ENCODE measurements around the gene BAIAP2L1.

The BAIAP2L1 gene

DNA sequence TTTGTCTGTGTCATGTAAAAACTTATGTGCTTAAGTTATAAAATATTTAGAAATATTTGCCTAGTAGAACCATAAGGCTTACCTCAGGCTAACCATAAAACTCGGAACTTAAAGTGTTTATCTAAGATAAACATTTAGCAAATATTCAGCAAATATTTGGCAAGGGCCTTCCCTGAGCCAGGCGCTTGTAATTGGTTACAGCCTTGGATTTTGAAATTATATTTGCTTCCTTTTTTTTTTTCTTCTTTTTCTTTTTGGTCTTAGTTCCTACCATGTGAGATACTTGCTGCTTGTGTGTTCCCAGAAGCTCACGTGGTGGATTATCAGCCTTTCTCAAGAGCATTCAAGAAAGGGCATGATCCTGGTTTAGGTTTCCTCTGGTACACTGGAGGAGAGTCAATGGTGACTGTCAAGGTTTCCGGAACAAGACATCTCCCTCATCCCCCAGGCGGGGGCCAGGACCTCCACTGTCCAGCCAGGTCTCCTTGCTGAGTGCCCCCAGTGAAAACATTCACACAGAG lies 124.6 kb downstream of the BAIAP2L1 start:
- no peak for DNase-seq (ENCODE audit: low read depth)

DNA sequence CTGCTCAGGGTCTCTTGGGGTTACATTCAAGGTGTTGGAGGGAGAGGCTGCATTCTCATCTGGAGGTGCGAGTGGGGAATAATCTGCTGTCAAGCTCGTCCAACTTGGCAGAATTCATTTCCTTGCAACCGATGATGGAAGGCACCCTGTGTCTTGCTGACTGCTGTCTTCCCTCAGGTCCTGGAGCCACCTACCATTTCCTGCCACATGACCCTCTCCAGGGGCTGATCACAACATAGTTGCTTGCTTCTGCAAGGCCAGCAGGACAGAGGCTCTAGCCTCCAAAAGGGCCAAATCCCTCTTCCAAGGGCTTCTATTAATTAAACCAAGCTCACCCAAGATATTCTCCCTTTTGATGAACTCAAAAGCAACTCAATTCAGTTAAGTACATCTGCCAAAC lies 133.6 kb downstream of the BAIAP2L1 start:
- no peak for DNase-seq (ENCODE audit: low read depth)

DNA sequence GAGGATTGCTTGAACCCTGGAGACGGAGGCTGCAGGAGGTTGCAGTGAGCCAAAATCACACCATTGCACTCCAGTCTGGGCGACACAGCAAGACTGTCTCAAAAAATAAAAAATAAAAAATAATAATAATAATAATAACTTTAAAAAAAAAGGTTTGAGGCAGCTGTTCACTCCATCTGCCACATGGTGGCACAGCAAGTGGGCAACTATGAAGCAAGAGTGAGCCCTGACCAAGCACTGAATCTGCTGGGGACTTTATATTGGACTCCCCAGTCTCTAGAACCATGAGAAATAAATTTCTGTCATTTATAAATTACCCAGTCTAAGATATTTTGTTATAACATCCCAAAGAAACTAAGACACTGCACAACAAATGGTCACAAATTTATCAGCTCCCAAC lies 134.1 kb downstream of the BAIAP2L1 start:
- DNase-seq (ENCODE audit: low read depth), result no peak

DNA sequence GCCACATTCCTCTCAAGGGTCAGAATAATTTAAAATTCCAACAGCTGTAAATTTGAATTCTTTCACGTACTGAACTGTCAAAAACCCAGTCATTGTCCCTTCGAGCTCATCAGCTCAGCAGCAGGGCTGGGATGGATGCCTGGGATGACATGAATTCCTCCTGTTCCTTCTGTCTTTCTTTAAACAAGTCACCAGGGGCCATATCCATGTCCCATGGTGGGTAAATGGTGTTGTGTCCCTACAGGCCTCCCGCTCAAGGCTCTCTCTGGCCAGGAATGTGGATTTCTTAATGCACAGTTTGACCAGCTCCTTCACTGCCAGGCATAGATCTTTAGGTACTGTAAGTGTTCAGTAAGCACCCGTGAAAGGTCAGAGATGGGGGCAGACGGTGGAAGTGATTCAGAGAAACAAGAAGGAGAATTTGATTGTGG lies 135.0 kb downstream of the BAIAP2L1 start:
- no peak for DNase-seq (ENCODE audit: low read depth)

DNA sequence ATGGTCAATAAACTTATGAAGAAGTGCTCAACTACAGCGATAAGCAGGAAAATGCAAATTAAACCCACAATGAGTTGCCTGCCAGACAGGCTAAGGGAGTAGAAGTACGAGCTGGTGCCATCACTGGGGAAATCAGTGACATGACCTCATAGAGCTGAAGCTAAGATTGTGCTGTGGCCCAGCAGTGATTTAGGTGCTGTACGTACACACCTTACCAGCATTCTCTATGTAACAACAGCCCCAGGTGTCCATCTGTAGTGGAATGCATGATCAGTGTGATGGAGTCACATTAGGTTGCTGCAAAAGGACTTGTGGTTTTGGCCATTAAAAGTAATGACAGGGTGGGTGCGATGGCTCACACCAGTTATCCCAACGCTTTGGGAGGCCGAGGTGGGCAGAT lies 143.2 kb downstream of the BAIAP2L1 start:
- no peak for DNase-seq (ENCODE audit: low read depth)

DNA sequence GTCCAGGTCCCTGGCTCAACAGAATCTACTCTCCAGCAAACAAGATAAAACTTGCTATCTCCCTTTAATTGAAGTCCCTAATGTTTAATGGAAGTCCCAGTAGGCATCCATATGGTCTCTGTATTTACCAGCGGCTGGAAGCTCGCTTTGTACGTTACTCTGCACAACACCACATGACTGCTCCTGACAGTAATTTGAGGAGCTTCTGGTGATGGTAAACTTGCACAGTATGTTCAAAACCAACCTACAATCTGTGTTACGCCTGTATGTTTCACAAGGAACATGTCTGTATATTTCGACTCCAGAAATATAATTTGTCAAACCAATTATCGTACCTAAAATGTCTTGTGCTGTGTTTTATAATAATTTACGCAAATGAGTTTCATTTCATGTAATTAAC lies 144.5 kb downstream of the BAIAP2L1 start:
- DNase-seq (ENCODE audit: low read depth), result no peak

DNA sequence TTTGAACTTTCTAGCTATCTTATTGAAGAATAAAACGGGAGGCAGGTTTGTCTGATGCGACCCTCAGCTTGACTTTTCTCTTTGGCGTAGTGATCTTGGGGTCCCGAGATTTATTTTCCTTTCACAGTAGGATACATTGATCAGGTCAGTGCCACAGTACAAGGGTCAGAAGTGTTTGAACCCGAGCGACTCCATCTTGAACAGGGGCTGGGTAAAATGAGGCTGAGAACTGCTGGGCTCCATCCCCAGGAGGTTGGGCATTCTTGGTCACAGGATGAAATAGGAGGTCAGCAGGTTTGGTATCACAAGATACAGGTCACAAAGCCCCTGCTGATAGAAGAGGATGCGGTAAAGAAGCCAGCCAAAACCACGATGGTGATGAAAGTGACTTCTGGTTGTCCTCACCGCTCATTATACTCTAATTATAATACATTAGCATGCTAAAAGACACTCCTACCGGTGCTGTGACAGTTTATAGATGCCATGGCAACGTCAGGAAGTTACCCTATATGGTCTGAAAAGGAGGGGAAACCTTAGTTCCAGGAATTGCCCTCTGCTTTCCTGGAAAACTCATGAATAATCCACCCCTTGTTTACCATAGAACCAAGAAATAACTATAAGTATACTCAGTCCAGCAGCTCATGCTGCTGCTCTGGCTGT lies 145.8 kb downstream of the BAIAP2L1 start:
- DNase-seq (ENCODE audit: low read depth), result no peak

DNA sequence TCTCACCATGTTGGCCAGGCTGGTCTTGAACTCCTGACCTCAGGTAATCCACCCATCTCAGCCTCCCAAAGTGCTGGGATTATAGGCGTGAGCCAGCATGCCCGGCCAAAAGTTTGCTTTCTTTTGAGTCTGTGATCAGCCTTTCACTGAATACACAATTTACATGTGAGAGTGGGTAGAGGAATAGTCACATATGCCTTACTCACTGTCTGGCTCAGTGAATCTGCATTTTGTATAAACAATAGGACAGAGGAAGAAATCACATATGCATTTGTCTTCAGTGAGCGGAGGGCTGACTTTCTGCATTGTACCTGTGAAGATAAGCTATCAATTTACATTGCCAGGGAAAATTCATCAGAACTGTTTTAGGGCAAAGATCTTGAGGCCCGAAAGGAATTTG lies 146.4 kb downstream of the BAIAP2L1 start:
- DNase-seq (ENCODE audit: low read depth), result no peak

DNA sequence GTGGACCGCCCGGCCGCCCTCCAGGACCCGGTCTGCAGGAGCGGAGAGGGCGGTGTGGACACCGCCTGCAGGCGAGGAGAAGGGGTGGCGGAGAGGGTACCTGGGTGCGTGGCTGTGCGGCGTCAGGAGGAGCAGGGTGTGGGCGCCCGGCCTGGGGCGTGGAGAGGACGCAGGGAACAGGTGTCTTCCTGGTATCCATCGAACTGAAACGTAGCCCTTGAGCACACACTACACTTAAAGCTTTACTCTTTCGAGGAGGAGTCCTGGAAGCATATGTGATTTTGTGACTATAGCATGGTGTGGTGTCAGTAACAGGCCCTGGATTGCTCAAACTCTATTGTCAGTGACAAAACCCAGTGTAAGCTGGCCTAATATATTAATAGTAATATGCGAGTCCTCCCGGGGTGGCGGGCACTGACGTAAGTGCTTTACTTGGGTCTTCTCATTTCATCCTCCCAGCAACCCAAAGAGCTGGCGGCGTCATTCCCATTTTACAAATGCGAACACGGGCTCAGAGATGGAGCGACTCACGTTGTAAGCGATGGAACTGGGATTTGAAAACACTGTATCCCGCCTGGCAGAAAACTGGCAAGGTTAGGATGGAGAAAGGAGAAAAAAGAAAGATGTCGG lies 148.3 kb downstream of the BAIAP2L1 start:
- no peak for DNase-seq (ENCODE audit: low read depth)

DNA sequence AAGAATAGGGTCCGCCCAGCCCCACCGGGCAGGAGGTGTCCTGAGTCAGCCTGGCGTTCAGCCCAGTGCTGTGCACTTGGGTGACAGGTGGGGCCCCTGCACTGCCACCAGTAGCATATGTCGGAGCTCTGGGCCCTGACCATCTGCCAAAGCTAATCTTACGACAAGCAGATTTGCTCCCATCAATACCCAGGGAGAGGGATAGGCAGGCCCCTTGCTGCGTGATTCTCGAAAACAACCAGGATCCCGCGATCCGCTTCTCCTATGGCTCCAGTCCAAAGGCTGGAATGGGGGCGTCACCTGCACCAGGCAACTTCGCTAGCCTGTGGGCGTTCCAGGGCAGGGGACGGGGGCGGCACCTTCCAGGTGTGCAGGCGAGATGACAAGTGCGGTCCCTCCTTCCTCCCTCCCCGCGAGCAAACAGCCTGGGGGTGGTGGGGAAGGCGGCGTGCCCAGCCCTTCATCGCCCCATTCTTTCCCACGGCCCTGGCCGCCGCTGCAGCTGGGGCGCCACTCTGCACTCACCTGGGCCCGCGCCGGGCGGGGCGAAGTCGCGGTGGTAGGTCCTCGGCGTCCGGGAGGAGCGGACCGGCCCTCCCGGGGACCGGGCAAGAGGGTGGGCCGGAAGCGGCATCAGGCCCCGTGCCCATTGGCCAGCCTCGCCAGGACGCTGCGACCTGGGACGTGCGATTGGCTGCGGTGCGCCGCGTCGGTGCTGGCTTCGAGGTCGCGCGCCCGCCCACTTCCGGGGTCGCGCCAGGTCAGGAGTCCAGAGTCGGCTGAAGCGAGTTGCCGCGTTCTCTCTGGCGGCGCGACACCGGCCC lies 149.1 kb downstream of the BAIAP2L1 start, which contains the start of gene TECPR1:
TECPR1 (minus strand) TSS at position 632 of the 824 bp plus-strand sequence. CDS start 6,086 bp downstream, outside the sequence.
- DNase-seq (ENCODE audit: low read depth), result peak; percentile 83

DNA sequence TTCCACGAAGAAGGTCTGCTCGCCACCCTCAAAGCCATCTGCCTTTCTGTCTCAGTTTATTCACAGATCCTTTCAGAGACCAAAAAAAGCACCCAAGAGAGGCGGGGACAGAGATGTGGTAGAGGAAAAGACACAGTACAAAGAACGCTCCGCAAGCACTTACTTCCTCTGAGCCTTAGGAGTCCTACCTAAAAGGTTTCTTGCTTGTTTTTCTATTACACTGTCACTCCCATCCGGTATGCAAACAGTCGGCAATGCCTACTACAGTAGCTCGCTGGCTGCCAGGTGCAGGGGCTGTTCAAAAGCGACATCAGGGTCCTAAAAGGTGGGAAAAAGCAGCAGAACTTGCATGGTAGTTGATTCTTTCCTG lies 149.7 kb downstream of the BAIAP2L1 start:
- peak; percentile 25 for DNase-seq (ENCODE audit: low read depth)

DNA sequence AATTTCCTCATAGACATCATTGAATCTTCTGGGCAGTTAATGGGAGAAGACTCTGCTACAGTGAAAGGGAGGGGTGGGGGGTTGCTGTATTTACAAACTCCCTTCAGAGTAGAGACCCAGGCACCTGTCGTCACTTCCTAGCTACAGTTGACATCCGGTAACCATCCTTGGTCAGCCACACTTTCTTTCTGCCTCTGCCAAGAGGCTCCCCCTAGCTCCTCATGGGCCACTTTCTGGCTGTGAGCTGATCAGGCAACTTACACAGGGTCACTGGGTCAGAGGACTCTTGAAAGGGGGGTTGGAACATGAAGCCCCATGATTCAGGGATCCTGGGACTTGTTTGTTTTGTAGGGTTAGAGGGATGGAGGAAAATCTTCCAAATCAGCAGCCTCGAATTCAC lies 150.1 kb downstream of the BAIAP2L1 start:
- peak; percentile 29 for DNase-seq (ENCODE audit: low read depth)

DNA sequence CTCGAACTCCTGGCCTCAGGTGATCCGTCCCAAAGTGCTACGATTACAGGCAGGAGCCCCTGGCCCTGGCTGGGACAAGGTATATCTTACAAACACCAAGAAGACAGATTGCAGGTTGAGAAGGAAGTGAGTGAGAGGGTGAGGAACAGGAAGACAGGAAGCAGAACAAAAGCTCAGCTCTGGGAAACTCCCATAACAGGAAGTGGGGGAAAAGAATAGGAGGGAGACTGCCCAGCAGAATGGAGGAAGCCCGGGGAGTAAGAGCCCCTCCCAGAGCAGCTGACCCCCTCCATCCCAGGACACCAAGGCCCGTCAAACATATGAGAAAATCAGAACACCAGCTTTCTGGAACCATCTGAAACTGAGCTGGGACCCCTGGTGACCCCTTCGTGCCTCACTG lies 151.8 kb downstream of the BAIAP2L1 start:
- no peak for DNase-seq (ENCODE audit: low read depth)

DNA sequence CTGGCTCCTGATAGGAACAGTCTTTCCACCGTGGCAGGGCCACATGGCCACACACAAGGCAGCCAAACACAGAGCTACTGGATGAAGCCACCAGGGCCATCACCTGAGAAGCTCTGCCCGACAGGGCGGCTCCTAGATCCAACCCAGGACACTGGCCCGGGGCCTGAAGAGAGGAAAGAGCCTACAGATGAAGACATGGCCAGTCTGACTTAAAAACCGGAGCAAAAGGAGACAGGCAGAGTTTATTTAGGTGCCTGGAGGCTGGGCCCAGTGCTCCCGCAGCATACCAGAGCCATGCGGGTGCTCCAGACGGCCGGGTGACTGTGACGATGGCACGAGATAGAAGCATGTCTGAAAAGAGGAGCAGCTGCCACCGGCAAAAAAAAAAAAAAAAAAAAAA lies 152.7 kb downstream of the BAIAP2L1 start:
- no peak for DNase-seq (ENCODE audit: low read depth)

DNA sequence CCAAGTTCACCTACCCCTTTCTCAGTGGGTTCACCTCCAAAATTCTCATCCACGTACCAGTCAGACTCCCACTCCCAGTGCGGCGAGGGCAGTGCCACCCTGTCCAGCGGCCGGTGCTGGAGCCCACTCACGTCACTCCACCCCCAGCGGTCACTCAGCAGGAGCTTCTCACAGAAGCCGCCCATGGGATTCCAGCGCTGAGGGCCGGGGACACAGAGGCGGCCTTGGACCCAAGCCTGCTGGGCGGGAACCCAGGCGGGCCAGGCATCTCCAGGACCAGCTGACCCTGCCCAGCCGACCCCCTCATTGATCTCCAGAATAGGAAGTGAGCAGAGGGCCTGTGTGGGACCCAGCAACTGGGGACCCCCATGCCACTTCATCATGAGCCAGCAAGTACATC lies 156.0 kb downstream of the BAIAP2L1 start:
- DNase-seq (ENCODE audit: low read depth), result no peak

DNA sequence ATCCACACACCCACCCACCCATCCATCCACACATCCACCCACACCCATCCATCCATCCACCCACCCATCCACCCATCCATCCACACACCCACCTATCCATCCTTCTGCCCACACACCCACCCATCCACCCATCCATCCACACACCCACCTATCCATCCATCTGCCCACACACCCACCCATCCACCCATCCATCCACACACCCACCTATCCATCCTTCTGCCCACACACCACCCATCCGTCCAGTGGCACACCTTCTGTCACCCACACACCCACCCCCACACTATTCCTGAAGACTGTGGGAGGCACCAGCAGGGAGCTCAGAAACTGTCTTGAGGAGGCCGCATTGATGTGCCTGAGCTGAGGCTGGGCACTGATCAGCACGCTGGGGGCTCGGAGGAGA lies 158.0 kb downstream of the BAIAP2L1 start:
- no peak for DNase-seq (ENCODE audit: low read depth)

DNA sequence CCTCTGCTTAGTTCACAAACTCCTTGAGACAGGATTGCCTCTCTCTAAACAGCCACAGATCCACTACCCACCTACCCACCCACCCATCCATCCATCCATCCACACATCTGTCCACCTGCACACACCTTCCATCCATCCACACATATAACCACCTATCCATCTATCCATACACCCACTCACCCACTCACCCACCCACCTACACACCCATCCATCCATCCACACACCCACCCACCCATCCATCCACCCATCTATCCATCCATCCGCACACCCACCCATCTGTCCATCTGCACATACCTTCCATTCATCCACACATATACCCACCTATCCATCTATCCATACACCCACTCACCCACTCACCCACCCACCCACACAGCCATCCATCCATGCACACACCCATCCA lies 158.5 kb downstream of the BAIAP2L1 start:
- DNase-seq (ENCODE audit: low read depth), result no peak

DNA sequence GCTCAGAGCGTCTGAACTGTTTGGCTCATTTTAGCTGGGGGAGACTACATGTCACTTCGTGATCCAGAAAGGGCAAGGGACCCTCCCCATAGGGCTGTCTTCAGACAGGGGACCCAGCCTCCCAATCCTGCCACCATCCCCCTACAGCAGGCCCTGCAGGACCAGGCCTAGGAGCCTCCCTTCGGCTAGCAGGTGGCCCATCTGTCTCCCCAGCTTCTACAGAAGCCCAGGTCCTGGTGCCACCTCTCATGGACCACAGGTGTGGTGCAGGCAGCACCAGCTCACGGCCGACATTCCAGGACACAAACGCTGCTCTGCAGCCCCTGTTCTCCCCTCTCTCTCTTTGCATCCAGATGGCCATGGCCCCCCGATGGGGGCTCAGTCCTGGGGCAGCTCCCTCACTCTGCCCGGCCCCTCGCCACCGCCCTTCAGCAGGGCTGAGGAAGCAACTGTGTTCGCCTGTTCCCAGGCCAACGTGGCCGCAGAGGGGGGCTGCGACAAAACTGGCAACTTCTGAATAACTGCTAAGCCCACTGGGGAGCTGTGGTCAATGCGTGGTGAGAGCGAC lies 159.1 kb downstream of the BAIAP2L1 start:
- no peak for DNase-seq (ENCODE audit: low read depth)

All from activated T-helper 1 cell treated with Interleukin-2 at 50 U/mL for 16 hours (primary cell).